K562 (cell line): Measurements from ENCODE around the gene TBPL2. TPM values are rescaled to one million over a fixed set of nuclear protein-coding genes. Genes with fewer than 3 reads are reported as not detected.

Experiments
- ARID1B ChIP-seq: fragments of 450-650 bp; IDR thresholded peaks from 2 replicates; pipeline ENCODE4 v1.6.1; 2016; ENCODE audit warnings: antibody characterized with exemption, mild to moderate bottlenecking, inconsistent platforms
- CTBP1 ChIP-seq: fragments of 450-650 bp; IDR thresholded peaks from 2 replicates; pipeline ENCODE4 v1.6.1; 2016; ENCODE audit warnings: borderline replicate concordance
- E2F3 ChIP-seq: fragments of 250-450 bp; sonication (Bioruptor Pico); IDR thresholded peaks from 2 replicates; pipeline ENCODE4 v1.4.0; 2020; ENCODE audit warnings: mild to moderate bottlenecking
- E2F4 ChIP-seq: sonication (generic); formaldehyde crosslinking; IDR thresholded peaks from 2 replicates; pipeline ENCODE4 v1.8.0; 2022; ENCODE audit warnings: mild to moderate bottlenecking, low read depth, missing genetic modification reagents
- HMG20A ChIP-seq: fragments of 450-650 bp; formaldehyde crosslinking; conservative IDR thresholded peaks from 2 replicates; pipeline ENCODE4 v1.4.0; 2020; ENCODE audit warnings: mild to moderate bottlenecking, mixed read lengths
- KDM5B ChIP-seq: fragments of 200-600 bp; sonication (generic); IDR thresholded peaks from 2 replicates; pipeline ENCODE4 v1.6.1; 2012; ENCODE audit warnings: low read depth, mild to moderate bottlenecking, moderate library complexity, low read length, control low read depth, inconsistent platforms; ENCODE audit not compliant: insufficient replicate concordance
- MCM2 ChIP-seq: fragments of 450-650 bp; IDR thresholded peaks from 2 replicates; pipeline ENCODE4 v1.6.1; 2017; ENCODE audit warnings: low read depth, mild to moderate bottlenecking
- MTF1 ChIP-seq: fragments of 250-450 bp; sonication (Bioruptor Pico); IDR thresholded peaks from 2 replicates; pipeline ENCODE4 v1.9.0; 2021; ENCODE audit warnings: moderate library complexity, mild to moderate bottlenecking, inconsistent platforms, borderline replicate concordance
- RAD21 ChIP-seq, 2 experiments: fragments of 250-450 bp in 1 of 2; fragments of 450-650 bp in 1 of 2; sonication (Bioruptor Pico) in 1 of 2; formaldehyde crosslinking in 1 of 2; IDR thresholded peaks in 1 of 2; conservative IDR thresholded peaks in 1 of 2; 2 replicates each; pipeline versions ENCODE4 v1.4.0 to v1.8.0; 2020 to 2022; ENCODE audit warnings: mild to moderate bottlenecking in 2 of 2, moderate library complexity in 1 of 2
- RNF2 ChIP-seq: sonication (generic); IDR thresholded peaks from 2 replicates; pipeline ENCODE4 v1.6.1; 2016
- SMARCA5 ChIP-seq: fragments of 450-650 bp; IDR thresholded peaks from 2 replicates; pipeline ENCODE4 v1.6.1; 2016
- STAT5B ChIP-seq: fragments of 250-450 bp; sonication (Bioruptor Pico); IDR thresholded peaks from 2 replicates; pipeline ENCODE4 v1.8.0; 2021; ENCODE audit warnings: mild to moderate bottlenecking, inconsistent platforms
- TBP ChIP-seq: optimal IDR thresholded peaks from 2 replicates; pipeline ENCODE3; 2011; ENCODE audit warnings: low read depth, low read length, improper control_type of control experiment
- TCF15 ChIP-seq: fragments of 250-450 bp; sonication (Bioruptor Pico); IDR thresholded peaks from 2 replicates; pipeline ENCODE4 v1.8.0; 2022; ENCODE audit warnings: moderate library complexity, mild to moderate bottlenecking, inconsistent platforms
- TFAM ChIP-seq: fragments of 250-450 bp; sonication (Bioruptor Pico); conservative IDR thresholded peaks from 2 replicates; pipeline ENCODE4 v1.5.0; 2021; ENCODE audit warnings: mild to moderate bottlenecking, moderate library complexity
- THAP7 ChIP-seq: fragments of 250-450 bp; sonication (Bioruptor Pico); IDR thresholded peaks from 2 replicates; pipeline ENCODE4 v1.5.0; 2021
- TOE1 ChIP-seq, 2 experiments: fragments of 450-650 bp in 1 of 2; sonication (generic) in 1 of 2; formaldehyde crosslinking in 1 of 2; IDR thresholded peaks; 2 replicates each; pipeline versions ENCODE4 v1.7.1 to v1.8.0; 2016 to 2022; ENCODE audit warnings: borderline replicate concordance in 2 of 2, mild to moderate bottlenecking in 2 of 2, antibody characterized with exemption in 1 of 2, inconsistent platforms in 1 of 2, low read depth in 1 of 2, missing genetic modification reagents in 1 of 2, moderate library complexity in 1 of 2
- ZBTB11 ChIP-seq, 3 experiments: fragments of 200-800 bp in 1 of 3; fragments of 250-450 bp in 1 of 3; fragments of 450-650 bp in 1 of 3; sonication (Bioruptor Pico) in 1 of 3; sonication (Bioruptor generic) in 1 of 3; formaldehyde crosslinking in 1 of 3; IDR thresholded peaks; 2 replicates each; pipeline versions ENCODE4 v1.6.1 to v1.8.0; 2016 to 2022; ENCODE audit warnings: mild to moderate bottlenecking in 2 of 3, missing genetic modification characterization in 2 of 3, missing compliant biosample characterization in 1 of 3, moderate library complexity in 1 of 3
- ZC3H4 ChIP-seq: sonication (generic); formaldehyde crosslinking; IDR thresholded peaks from 2 replicates; pipeline ENCODE4 v1.9.0; 2021; ENCODE audit warnings: missing genetic modification reagents, borderline replicate concordance
- ZKSCAN3 ChIP-seq: fragments of 250-450 bp; sonication (Bioruptor Pico); IDR thresholded peaks from 2 replicates; pipeline ENCODE4 v1.4.0; 2020
- ZNF274 ChIP-seq: IDR thresholded peaks from 2 replicates; pipeline ENCODE4 v1.6.1; 2011; ENCODE audit warnings: low read depth, mild to moderate bottlenecking, low read length, moderate library complexity, borderline replicate concordance
- ZNF444 ChIP-seq: fragments of 250-450 bp; sonication (Bioruptor Pico); IDR thresholded peaks from 2 replicates; pipeline ENCODE4 v1.4.0; 2020; ENCODE audit warnings: mild to moderate bottlenecking, moderate library complexity
- ZNF785 ChIP-seq: fragments of 250-450 bp; sonication (Bioruptor Pico); IDR thresholded peaks from 2 replicates; pipeline ENCODE4 v1.4.0; 2020; ENCODE audit warnings: mild to moderate bottlenecking
- polyA plus RNA-seq, 8 experiments: library from polyadenylated mRNA; depleted of rRNA in 4 of 8; stranded (reverse) in 5 of 8; unstranded in 3 of 8; fragments of >200 nt; fragmentation: Nextera tagmentation in 2 of 8; fragmentation: Illumina TruSeq in 1 of 8; extraction: Ambion mirVana in 2 of 8; extraction: Trizol in 1 of 8; gene quantifications; 2 replicates each; pipeline versions ENCODE4 v1.2.1 to v1.2.3, GENCODE V29; 2011 to 2014; ENCODE audit warnings: inconsistent platforms in 1 of 8, missing spikeins in 1 of 8
- total RNA-seq, 7 experiments: library from RNA; depleted of rRNA in 6 of 7; stranded (reverse); fragments of >200 nt in 6 of 7; fragmentation: Illumina TruSeq in 2 of 7; extraction: Trizol in 2 of 7; gene quantifications; 2 replicates each; pipeline versions ENCODE4 v1.2.1 to v1.2.3, GENCODE V29; 2011 to 2021; ENCODE audit warnings: low replicate concordance in 1 of 7

The TBPL2 gene
- total and polyA plus RNA-seq, 9 of the 15 experiments (the other 6 are each of a cell fraction or from before 2014, with no cell fraction given) = not detected

GRCh38 chr14:55383541-55384140 lies 56.8 kb downstream of the TBPL2 start (continued):
- TF ChIP-seq STAT5B (CRISPR knock-in tag) = no peak
- TF ChIP-seq ZC3H4 (CRISPR knock-in tag) = no peak
- no peak for TF ChIP-seq ZNF274
- no peak for TF ChIP-seq E2F4 (CRISPR knock-in tag)
- no peak for TF ChIP-seq E2F3 (CRISPR knock-in tag)
- TF ChIP-seq MTF1 (CRISPR knock-in tag) = no peak
- no peak for TF ChIP-seq ZKSCAN3
- peak; percentile 63; the same call in 1 of the 2 replicates for TF ChIP-seq SMARCA5
- peak; percentile 62 for TF ChIP-seq CTBP1
- TF ChIP-seq TCF15 = no peak
- TF ChIP-seq TOE1 (IDR thresholded peaks at IDR 0.05; ENCODE audit: borderline replicate concordance) = no peak
- no peak for TF ChIP-seq TOE1 (CRISPR knock-in tag; IDR thresholded peaks at IDR 0.05; ENCODE audit: borderline replicate concordance, low read depth)
- TF ChIP-seq ZNF444 = no peak
- no peak for TF ChIP-seq TBP
- TF ChIP-seq RNF2 = peak; percentile 86
- no peak for TF ChIP-seq THAP7 (CRISPR knock-in tag)
- TF ChIP-seq MCM2 = no peak
- TF ChIP-seq ZBTB11 (CRISPR knock-in tag; IDR thresholded peaks at IDR 0.05) = peak in 1 of 3 experiments; percentile 60; a peak in 2 of 6 replicates
- no peak for TF ChIP-seq KDM5B
- TF ChIP-seq TFAM (CRISPR knock-in tag) = no peak
- no peak for TF ChIP-seq HMG20A (CRISPR knock-in tag)
- 0 out of 4 replicates have a peak, but pooled peaks of 1 of the 2 experiments have one; percentile 6 for TF ChIP-seq RAD21 (CRISPR knock-in tag; conservative IDR thresholded peaks at IDR 0.05 in 1 of 2, IDR thresholded peaks at IDR 0.05 in 1 of 2)
- TF ChIP-seq ZNF785 (CRISPR knock-in tag) = no peak
- peak; percentile 97 for TF ChIP-seq ARID1B
